ENCODE results near the gene MTIF2. TPM values are rescaled to one million over a fixed set of nuclear protein-coding genes. Genes with fewer than 3 reads are reported as not detected.
A peak's percentile ranks its signal among the peaks of the same experiment; 100 is the strongest.

MTIF2 gene
- total and polyA plus RNA-seq, 9 of the 15 experiments (the other 6 are each of a cell fraction or from before 2014, with no cell fraction given) = 58.7 to 143 (median 105) TPM

DNA sequence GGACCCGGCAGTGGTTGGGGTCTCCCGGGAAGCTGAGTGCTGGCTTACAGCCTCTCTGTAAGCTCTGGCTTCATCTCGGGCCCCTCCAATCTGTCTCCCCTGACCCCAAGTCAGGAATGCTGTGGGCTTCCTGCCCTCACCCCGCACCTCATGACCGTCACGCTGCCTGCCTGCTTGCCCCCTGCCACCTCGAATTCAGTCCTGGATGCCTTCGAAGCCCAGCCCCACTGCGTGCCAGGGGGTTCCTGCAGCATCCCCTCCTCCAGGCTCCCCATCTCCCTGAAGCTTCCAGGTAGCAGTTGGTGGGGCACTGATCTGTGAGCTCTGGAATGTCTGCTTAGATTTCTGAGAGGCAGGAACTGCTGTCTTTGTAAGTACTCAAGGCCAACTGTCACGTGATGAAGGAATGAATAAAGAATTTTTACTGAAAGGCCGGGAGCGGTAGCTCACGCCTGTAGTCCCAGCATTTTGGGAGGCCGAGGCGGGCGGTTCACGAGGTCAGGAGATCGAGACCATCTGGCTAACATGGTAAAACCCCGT, 43.5 kb downstream of the MTIF2 start (continued):
- no peak for TF ChIP-seq POLR2AphosphoS5 (IDR thresholded peaks at IDR 0.05; ENCODE audit: control insufficient read depth, insufficient read depth, low read depth, low read length)
- TF ChIP-seq ZBTB5 (IDR thresholded peaks at IDR 0.05) = no peak
- no peak for TF ChIP-seq NCOA4 (IDR thresholded peaks at IDR 0.05; ENCODE audit: partially characterized antibody)
- TF ChIP-seq E2F4 (CRISPR knock-in tag; IDR thresholded peaks at IDR 0.05; ENCODE audit: low read depth) = no peak
- TF ChIP-seq MEIS2 (IDR thresholded peaks at IDR 0.05; ENCODE audit: partially characterized antibody) = no peak
- no peak for TF ChIP-seq ZNF76 (CRISPR knock-in tag; IDR thresholded peaks at IDR 0.05; ENCODE audit: borderline replicate concordance)

GRCh38 chr2:55224761-55225261, 44.2 kb downstream of the MTIF2 start:
- Histone ChIP-seq H4K20me1 (replicated peaks; ENCODE audit: control insufficient read depth, insufficient read depth, low read length) (no peaks in the 10 kb centered on the region), H3K9me3 (replicated peaks; ENCODE audit: control insufficient read depth, insufficient read depth, low read depth, low read length) (no peaks in the 10 kb centered on the region), H3K27ac (ENCODE audit: extremely low read depth, low read depth, low read length) (no peak overlapping the region), H3K79me2 (ENCODE audit: control insufficient read depth, insufficient read depth, low read length) (peaks cover 19% of the 10 kb centered on the region), H3K36me3 (ENCODE audit: control insufficient read depth, insufficient read depth, low read length) (0 out of 3 replicates have a peak, but pooled peaks cover 3% of the 10 kb centered on the region), H3K4me1 (replicated peaks in 1 of 2; ENCODE audit: control insufficient read depth in 2 of 2, insufficient read depth in 2 of 2, low read length in 2 of 2) (peaks cover 18 to 43% of the 10 kb centered on the region in 2 experiments), H3K4me3 (no peak overlapping the region), H3K4me2 (ENCODE audit: insufficient read depth, low read length) (no peak overlapping the region; the same call in 1 of the 2 replicates), H3K27me3 (ENCODE audit: control insufficient read depth in 2 of 2, insufficient read depth in 2 of 2, low read length in 2 of 2) (no peaks in the 10 kb centered on the region), H2AFZ (ENCODE audit: low read depth, low read length) (no peak overlapping the region), H3K9me1 (ENCODE audit: control insufficient read depth, insufficient read depth, low read length) (no peaks in the 10 kb centered on the region), H3K9ac (ENCODE audit: insufficient read depth in 1 of 2, low read depth in 2 of 2, low read length in 2 of 2) (peak overlapping the region in 1 of 2 experiments; percentile 37; a peak in 2 of 4 replicates)
- WGBS (ENCODE audit: insufficient coverage, low coverage, missing lambda C conversion rate) = 82% methylated on average over 18 of the region's 19 CpGs
- BruUV-seq (replicated peaks) = no TSS peak
- intact Hi-C loops (cut with micrococcal nuclease) (no loop called here), in situ Hi-C loops (cut with MboI) (no loop called here)
- ChIA-PET POLR2A (interaction anchor here (0.6 to 2.4 kb wide), 10 partner anchors 8 to 380 kb away, joined by 3 to 17 read pairs (median 3); partner anchors contain the start of genes CLHC1 and RPS27A), CTCF (ENCODE audit: low intra/inter-chr PET ratio) (no interaction called here)
- DNase-seq (ENCODE audit: extremely low read depth in 1 of 4, low spot score in 3 of 4) (peak in 1 of 4 experiments; percentile 23), ATAC-seq (peak; percentile 10; the same call in 1 of the 3 replicates), FAIRE-seq (no peak)
- TF ChIP-seq MED1 (CRISPR knock-in tag; IDR thresholded peaks at IDR 0.05; ENCODE audit: borderline replicate concordance) (no peak), POLR2G (IDR thresholded peaks at IDR 0.05; ENCODE audit: low read depth, low read length) (peak; percentile 48), PURB (CRISPR knock-in tag; IDR thresholded peaks at IDR 0.05; ENCODE audit: low read depth) (no peak), ELF4 (CRISPR knock-in tag; IDR thresholded peaks at IDR 0.05) (no peak), ZBTB1 (CRISPR knock-in tag; IDR thresholded peaks at IDR 0.05; ENCODE audit: borderline replicate concordance, low read depth) (no peak), ESRRA (IDR thresholded peaks at IDR 0.05; ENCODE audit: borderline replicate concordance, low read depth) (no peak), NEUROD1 (IDR thresholded peaks at IDR 0.05; ENCODE audit: borderline replicate concordance, low read depth, low read length, partially characterized antibody) (no peak), GABPB2 (CRISPR knock-in tag; conservative IDR thresholded peaks at IDR 0.05) (no peak), TCF3 (CRISPR knock-in tag; IDR thresholded peaks at IDR 0.05) (no peak), BCL6 (CRISPR knock-in tag; IDR thresholded peaks at IDR 0.05) (no peak), KDM4B (IDR thresholded peaks at IDR 0.05; ENCODE audit: borderline replicate concordance in 2 of 2, low read depth in 1 of 2) (no peak), ZEB2 (IDR thresholded peaks at IDR 0.05) (no peak), PHB2 (IDR thresholded peaks at IDR 0.05; ENCODE audit: low read depth) (no peak), ZNF445 (CRISPR knock-in tag; IDR thresholded peaks at IDR 0.05; ENCODE audit: low read depth) (no peak)
